Endothelial cell (in vitro differentiated cells): Measurements from ENCODE around the gene HCRTR2. TPM values are rescaled to one million over a fixed set of nuclear protein-coding genes. Genes with fewer than 3 reads are reported as not detected.

Source experiments
- DNase-seq: peaks from one replicate; pipeline ENCODE4 v3.0.0; 2021; ENCODE audit warnings: low spot score
- H3K27ac Mint-ChIP-seq: one replicate; pipeline ENCODE4 v1.8.0; 2021; ENCODE audit warnings: mixed read lengths, inconsistent platforms; ENCODE audit not compliant: unreplicated experiment
- H3K27me3 Mint-ChIP-seq: one replicate; pipeline ENCODE4 v1.8.0; 2021; ENCODE audit warnings: mild to moderate bottlenecking, moderate library complexity, mixed read lengths, inconsistent platforms; ENCODE audit not compliant: unreplicated experiment
- H3K36me3 Mint-ChIP-seq: one replicate; pipeline ENCODE4 v1.8.0; 2021; ENCODE audit warnings: mild to moderate bottlenecking, low read depth, mixed read lengths, inconsistent platforms; ENCODE audit not compliant: unreplicated experiment
- H3K4me1 Mint-ChIP-seq: one replicate; pipeline ENCODE4 v1.8.0; 2021; ENCODE audit warnings: mild to moderate bottlenecking, mixed read lengths, inconsistent platforms; ENCODE audit not compliant: unreplicated experiment
- H3K4me3 Mint-ChIP-seq: one replicate; pipeline ENCODE4 v1.8.0; 2021; ENCODE audit warnings: mild to moderate bottlenecking, mixed read lengths, inconsistent platforms; ENCODE audit not compliant: unreplicated experiment
- H3K9me3 Mint-ChIP-seq: one replicate; pipeline ENCODE4 v1.8.0; 2021; ENCODE audit warnings: mixed read lengths, inconsistent platforms; ENCODE audit not compliant: unreplicated experiment
- long read RNA-seq: library from polyadenylated mRNA; unstranded; transcript quantifications from one replicate; pipeline ENCODE4 v2.0.0, GENCODE V29; 2020; ENCODE audit not compliant: unreplicated experiment
- total RNA-seq: library from RNA; stranded (reverse); fragmentation: NEBNext Ultra II Directional; extraction: Animal tissue kit (Norgen Biotek cat#: 25700); gene quantifications from one replicate; pipeline ENCODE4 v1.2.1, GENCODE V29; 2021; ENCODE audit not compliant: unreplicated experiment
- TF ChIP-seq, protein P1 (sequence below): fragments of 200-600 bp; sonication (generic); IDR thresholded peaks from one replicate; pipeline ENCODE4 v1.5.0; 2021; ENCODE audit warnings: antibody characterized with exemption; ENCODE audit not compliant: unreplicated experiment

Gene HCRTR2
- not detected for total RNA-seq
- long read RNA-seq, result 0 reads

DNA sequence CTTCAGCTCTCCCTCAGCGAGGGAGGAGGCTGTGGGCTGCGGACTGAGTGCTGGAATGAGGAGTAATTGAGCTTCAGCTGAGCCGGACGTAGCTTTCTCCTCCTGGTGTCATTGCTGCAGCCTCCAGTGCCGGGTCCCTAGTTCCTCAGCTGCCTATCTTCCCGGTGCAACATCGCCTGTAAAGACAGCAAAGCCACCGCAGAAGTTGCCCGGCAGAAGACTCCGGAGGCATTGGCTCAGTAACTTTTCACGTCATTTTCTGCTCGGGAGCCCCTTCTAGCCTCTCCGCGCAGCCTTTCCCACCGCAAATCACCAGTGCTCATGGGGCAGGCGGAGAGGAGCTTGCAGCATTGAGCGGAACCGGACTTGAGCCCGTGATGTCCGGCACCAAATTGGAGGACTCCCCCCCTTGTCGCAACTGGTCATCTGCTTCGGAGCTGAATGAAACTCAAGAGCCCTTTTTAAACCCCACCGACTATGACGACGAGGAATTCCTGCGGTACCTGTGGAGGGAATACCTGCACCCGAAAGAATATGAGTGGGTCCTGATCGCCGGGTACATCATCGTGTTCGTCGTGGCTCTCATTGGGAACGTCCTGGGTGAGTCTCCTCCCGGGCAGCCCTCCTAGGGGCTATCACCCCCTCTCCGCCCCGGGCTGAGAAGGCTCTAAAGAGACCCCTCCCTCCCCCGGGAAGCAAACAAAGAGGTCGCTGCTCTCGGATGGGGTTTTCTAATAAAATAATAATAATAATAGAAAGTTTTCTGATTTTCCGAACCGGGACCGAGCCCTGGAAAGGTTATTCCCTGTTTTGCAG, at the start of gene HCRTR2:
Gene HCRTR2, plus strand, starts transcription at position 305 of the 816 bp plus-strand sequence. Its CDS starts 73 bp downstream, at position 378.
- H3K36me3 Mint-ChIP-seq, result no peaks in the 10 kb centered on the region
- peaks cover 7% of the 10 kb centered on the region for H3K27me3 Mint-ChIP-seq
- H3K4me3 Mint-ChIP-seq, result peak within 1 kb of the TSS; percentile 68
- no peaks in the 10 kb centered on the region for H3K9me3 Mint-ChIP-seq
- peaks cover 8% of the 10 kb centered on the region for H3K4me1 Mint-ChIP-seq
- H3K27ac Mint-ChIP-seq, result no peak within 1 kb of the TSS
- TF ChIP-seq, protein P1, sequence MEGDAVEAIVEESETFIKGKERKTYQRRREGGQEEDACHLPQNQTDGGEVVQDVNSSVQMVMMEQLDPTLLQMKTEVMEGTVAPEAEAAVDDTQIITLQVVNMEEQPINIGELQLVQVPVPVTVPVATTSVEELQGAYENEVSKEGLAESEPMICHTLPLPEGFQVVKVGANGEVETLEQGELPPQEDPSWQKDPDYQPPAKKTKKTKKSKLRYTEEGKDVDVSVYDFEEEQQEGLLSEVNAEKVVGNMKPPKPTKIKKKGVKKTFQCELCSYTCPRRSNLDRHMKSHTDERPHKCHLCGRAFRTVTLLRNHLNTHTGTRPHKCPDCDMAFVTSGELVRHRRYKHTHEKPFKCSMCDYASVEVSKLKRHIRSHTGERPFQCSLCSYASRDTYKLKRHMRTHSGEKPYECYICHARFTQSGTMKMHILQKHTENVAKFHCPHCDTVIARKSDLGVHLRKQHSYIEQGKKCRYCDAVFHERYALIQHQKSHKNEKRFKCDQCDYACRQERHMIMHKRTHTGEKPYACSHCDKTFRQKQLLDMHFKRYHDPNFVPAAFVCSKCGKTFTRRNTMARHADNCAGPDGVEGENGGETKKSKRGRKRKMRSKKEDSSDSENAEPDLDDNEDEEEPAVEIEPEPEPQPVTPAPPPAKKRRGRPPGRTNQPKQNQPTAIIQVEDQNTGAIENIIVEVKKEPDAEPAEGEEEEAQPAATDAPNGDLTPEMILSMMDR, result no peak
- DNase-seq, result peak; percentile 33

DNA sequence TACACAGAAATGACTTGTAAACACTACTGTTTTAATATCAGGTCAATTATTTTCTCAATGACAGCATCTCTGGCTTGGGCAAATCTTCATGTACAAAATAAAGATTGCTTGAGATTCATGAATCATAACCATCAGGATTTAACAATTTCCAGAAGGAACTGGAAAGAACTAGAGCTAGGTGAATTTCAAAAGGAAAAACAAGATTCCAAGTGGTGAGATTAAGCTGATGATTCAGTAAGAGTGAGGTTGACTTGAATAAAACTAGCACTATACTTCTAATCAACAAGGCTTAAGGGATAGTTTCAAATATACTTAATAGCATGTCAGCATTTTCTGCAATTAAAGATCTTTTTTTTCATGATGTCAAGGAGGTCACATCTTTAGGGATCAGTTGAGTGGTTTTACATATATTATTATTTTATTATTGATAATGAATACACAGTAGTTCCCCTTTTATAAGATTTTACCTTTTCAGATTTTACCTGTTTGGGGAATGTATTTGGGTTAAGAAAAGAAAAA, 43.5 kb upstream of the HCRTR2 start:
- TF ChIP-seq, protein P1, result no peak
- Mint-ChIP-seq H3K4me1 (no peaks in the 10 kb centered on the region), H3K4me3 (no peak overlapping the region), H3K36me3 (no peaks in the 10 kb centered on the region), H3K27ac (no peak overlapping the region), H3K9me3 (no peaks in the 10 kb centered on the region), H3K27me3 (no peaks in the 10 kb centered on the region)
- DNase-seq, result no peak

DNA sequence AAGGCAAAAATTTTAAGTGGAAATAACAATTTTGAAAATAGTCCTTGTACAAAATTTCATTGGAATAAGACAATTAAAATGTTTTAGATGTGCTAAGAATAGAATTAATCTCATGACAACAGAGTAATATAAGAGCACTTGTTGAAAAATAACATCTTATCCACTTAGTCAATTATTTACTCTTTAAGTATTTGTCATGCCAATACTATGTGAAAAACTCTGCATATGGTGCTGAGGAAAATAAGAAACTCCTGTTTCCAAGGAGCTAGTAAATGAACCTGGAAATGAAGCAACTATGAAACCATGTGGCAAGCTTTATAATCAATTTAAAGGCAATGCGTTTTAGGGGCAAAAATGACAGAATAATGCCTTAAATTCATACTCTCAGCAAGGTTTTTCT, 42.7 kb upstream of the HCRTR2 start:
- TF ChIP-seq, protein P1, result no peak
- H3K27me3 Mint-ChIP-seq, result no peaks in the 10 kb centered on the region
- no peak overlapping the region for H3K4me3 Mint-ChIP-seq

DNA sequence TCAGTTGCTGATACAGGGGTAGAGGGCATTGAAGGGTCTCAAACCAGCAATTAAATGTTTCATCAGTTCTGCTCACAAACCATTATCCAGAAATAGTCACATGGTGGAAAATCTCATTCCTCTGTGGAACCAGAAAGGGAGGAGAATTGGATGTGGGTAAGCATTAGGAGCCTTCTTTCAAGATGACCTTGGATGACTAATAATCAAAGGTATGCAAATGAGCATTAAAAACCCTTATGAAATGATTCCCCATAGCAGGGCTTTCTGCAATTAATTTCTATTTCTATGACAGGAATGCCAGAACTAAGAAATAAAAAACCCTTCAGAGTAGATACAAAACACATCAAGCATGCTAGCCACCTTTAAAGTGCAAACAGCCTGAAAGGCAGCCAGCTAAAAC, 37.4 kb upstream of the HCRTR2 start:
- Mint-ChIP-seq H3K27me3 (no peaks in the 10 kb centered on the region), H3K27ac (no peak overlapping the region), H3K36me3 (no peaks in the 10 kb centered on the region), H3K9me3 (no peaks in the 10 kb centered on the region), H3K4me3 (no peak overlapping the region), H3K4me1 (no peaks in the 10 kb centered on the region)
- TF ChIP-seq, protein P1, result no peak
- DNase-seq, result no peak

More for the DNA sequence above, 42.7 kb upstream of the HCRTR2 start:
- Mint-ChIP-seq H3K36me3 (no peaks in the 10 kb centered on the region), H3K9me3 (no peaks in the 10 kb centered on the region), H3K4me1 (no peaks in the 10 kb centered on the region), H3K27ac (no peak overlapping the region)
- DNase-seq, result no peak
